Measurements from ENCODE around the gene PMEPA1.

PMEPA1 gene

GRCh38 chr20:57614490-57615444 lies 95.0 kb downstream of the PMEPA1 start:
- H3K36me3 Mint-ChIP-seq (ENCODE audit: low read depth), result peaks cover 8% of the 10 kb centered on the region
- peaks cover 26% of the 10 kb centered on the region for H3K27me3 Mint-ChIP-seq (ENCODE audit: low read depth)
- no peak overlapping the region for H3K4me3 Mint-ChIP-seq
- H3K4me1 Mint-ChIP-seq (ENCODE audit: low read depth), result peaks cover 25% of the 10 kb centered on the region
- no peaks in the 10 kb centered on the region for H3K9me3 Mint-ChIP-seq
- H3K27ac Mint-ChIP-seq, result no peak overlapping the region

- Mint-ChIP-seq H3K9me3 (no peaks in the 10 kb centered on the region), H3K36me3 (ENCODE audit: low read depth) (peaks cover 11% of the 10 kb centered on the region), H3K4me3 (no peak overlapping the region), H3K4me1 (ENCODE audit: low read depth) (peaks cover 14% of the 10 kb centered on the region), H3K27me3 (ENCODE audit: low read depth) (peaks cover 26% of the 10 kb centered on the region), H3K27ac (no peak overlapping the region)
These were observed 96.3 kb downstream of the PMEPA1 start for GRCh38 chr20:57613481-57613921.

GRCh38 chr20:57612916-57613315 lies 96.9 kb downstream of the PMEPA1 start:
- no peak overlapping the region for H3K4me3 Mint-ChIP-seq
- peaks cover 8% of the 10 kb centered on the region for H3K4me1 Mint-ChIP-seq (ENCODE audit: low read depth)
- H3K27me3 Mint-ChIP-seq (ENCODE audit: low read depth), result peaks cover 27% of the 10 kb centered on the region
- peaks cover 11% of the 10 kb centered on the region for H3K36me3 Mint-ChIP-seq (ENCODE audit: low read depth)
- no peaks in the 10 kb centered on the region for H3K9me3 Mint-ChIP-seq
- H3K27ac Mint-ChIP-seq, result no peak overlapping the region

GRCh38 chr20:57612436-57612835 lies 97.4 kb downstream of the PMEPA1 start:
- peaks cover 11% of the 10 kb centered on the region for H3K36me3 Mint-ChIP-seq (ENCODE audit: low read depth)
- no peak overlapping the region for H3K4me3 Mint-ChIP-seq
- H3K9me3 Mint-ChIP-seq, result no peaks in the 10 kb centered on the region
- no peak overlapping the region for H3K27ac Mint-ChIP-seq
- peaks cover 32% of the 10 kb centered on the region for H3K27me3 Mint-ChIP-seq (ENCODE audit: low read depth)
- H3K4me1 Mint-ChIP-seq (ENCODE audit: low read depth), result peaks cover 4% of the 10 kb centered on the region

- H3K27ac Mint-ChIP-seq, result no peak overlapping the region
- H3K4me3 Mint-ChIP-seq, result no peak overlapping the region
- H3K9me3 Mint-ChIP-seq, result no peaks in the 10 kb centered on the region
- peaks cover 28% of the 10 kb centered on the region for H3K27me3 Mint-ChIP-seq (ENCODE audit: low read depth)
- peaks cover 11% of the 10 kb centered on the region for H3K36me3 Mint-ChIP-seq (ENCODE audit: low read depth)
- no peaks in the 10 kb centered on the region for H3K4me1 Mint-ChIP-seq (ENCODE audit: low read depth)
These were observed 98.1 kb downstream of the PMEPA1 start for GRCh38 chr20:57611586-57612311.

- Mint-ChIP-seq H3K4me3 (no peak overlapping the region), H3K27ac (no peak overlapping the region), H3K4me1 (ENCODE audit: low read depth) (peaks cover 2% of the 10 kb centered on the region), H3K27me3 (ENCODE audit: low read depth) (peaks cover 29% of the 10 kb centered on the region), H3K9me3 (no peaks in the 10 kb centered on the region), H3K36me3 (ENCODE audit: low read depth) (peaks cover 12% of the 10 kb centered on the region)
These were observed 99.4 kb downstream of the PMEPA1 start for GRCh38 chr20:57610261-57610952.

- peaks cover 6% of the 10 kb centered on the region for H3K4me1 Mint-ChIP-seq (ENCODE audit: low read depth)
- H3K9me3 Mint-ChIP-seq, result no peaks in the 10 kb centered on the region
- peaks cover 29% of the 10 kb centered on the region for H3K27me3 Mint-ChIP-seq (ENCODE audit: low read depth)
- H3K4me3 Mint-ChIP-seq, result no peak overlapping the region
- H3K27ac Mint-ChIP-seq, result no peak overlapping the region
- peaks cover 14% of the 10 kb centered on the region for H3K36me3 Mint-ChIP-seq (ENCODE audit: low read depth)
These were observed 100.0 kb downstream of the PMEPA1 start for GRCh38 chr20:57609842-57610167.

- Mint-ChIP-seq H3K36me3 (ENCODE audit: low read depth) (peaks cover 10% of the 10 kb centered on the region), H3K9me3 (no peaks in the 10 kb centered on the region), H3K27me3 (ENCODE audit: low read depth) (peaks cover 26% of the 10 kb centered on the region), H3K4me1 (ENCODE audit: low read depth) (peaks cover 6% of the 10 kb centered on the region), H3K27ac (no peak overlapping the region), H3K4me3 (no peak overlapping the region)
These were observed 100.6 kb downstream of the PMEPA1 start for GRCh38 chr20:57609086-57609841.

GRCh38 chr20:57608516-57608915 lies 101.3 kb downstream of the PMEPA1 start:
- no peaks in the 10 kb centered on the region for H3K9me3 Mint-ChIP-seq
- no peak overlapping the region for H3K27ac Mint-ChIP-seq
- peaks cover 26% of the 10 kb centered on the region for H3K27me3 Mint-ChIP-seq (ENCODE audit: low read depth)
- H3K4me3 Mint-ChIP-seq, result no peak overlapping the region
- H3K4me1 Mint-ChIP-seq (ENCODE audit: low read depth), result peaks cover 6% of the 10 kb centered on the region
- H3K36me3 Mint-ChIP-seq (ENCODE audit: low read depth), result peaks cover 10% of the 10 kb centered on the region

GRCh38 chr20:57605878-57606277 lies 103.9 kb downstream of the PMEPA1 start:
- Mint-ChIP-seq H3K4me1 (ENCODE audit: low read depth) (peaks cover 9% of the 10 kb centered on the region), H3K27ac (no peak overlapping the region), H3K27me3 (ENCODE audit: low read depth) (peaks cover 38% of the 10 kb centered on the region), H3K4me3 (no peak overlapping the region), H3K36me3 (ENCODE audit: low read depth) (peaks cover 7% of the 10 kb centered on the region), H3K9me3 (no peaks in the 10 kb centered on the region)

- Mint-ChIP-seq H3K9me3 (no peaks in the 10 kb centered on the region), H3K27ac (no peak overlapping the region), H3K36me3 (ENCODE audit: low read depth) (peaks cover 7% of the 10 kb centered on the region), H3K4me1 (ENCODE audit: low read depth) (peaks cover 16% of the 10 kb centered on the region), H3K27me3 (ENCODE audit: low read depth) (peaks cover 41% of the 10 kb centered on the region), H3K4me3 (no peak overlapping the region)
These were observed 104.8 kb downstream of the PMEPA1 start for GRCh38 chr20:57605045-57605444.

GRCh38 chr20:57603120-57603519 lies 106.7 kb downstream of the PMEPA1 start:
- H3K27ac Mint-ChIP-seq, result no peak overlapping the region
- H3K4me3 Mint-ChIP-seq, result no peak overlapping the region
- peaks cover 3% of the 10 kb centered on the region for H3K36me3 Mint-ChIP-seq (ENCODE audit: low read depth)
- H3K9me3 Mint-ChIP-seq, result no peaks in the 10 kb centered on the region
- peaks cover 54% of the 10 kb centered on the region for H3K27me3 Mint-ChIP-seq (ENCODE audit: low read depth)
- peaks cover 18% of the 10 kb centered on the region for H3K4me1 Mint-ChIP-seq (ENCODE audit: low read depth)

GRCh38 chr20:57601737-57602136 lies 108.1 kb downstream of the PMEPA1 start:
- peaks cover 3% of the 10 kb centered on the region for H3K36me3 Mint-ChIP-seq (ENCODE audit: low read depth)
- H3K9me3 Mint-ChIP-seq, result no peaks in the 10 kb centered on the region
- H3K4me3 Mint-ChIP-seq, result no peak overlapping the region
- H3K27ac Mint-ChIP-seq, result no peak overlapping the region
- peaks cover 50% of the 10 kb centered on the region for H3K27me3 Mint-ChIP-seq (ENCODE audit: low read depth)
- H3K4me1 Mint-ChIP-seq (ENCODE audit: low read depth), result peaks cover 18% of the 10 kb centered on the region

- Mint-ChIP-seq H3K27ac (no peak overlapping the region), H3K27me3 (ENCODE audit: low read depth) (peaks cover 45% of the 10 kb centered on the region), H3K9me3 (no peaks in the 10 kb centered on the region), H3K4me3 (no peak overlapping the region), H3K4me1 (ENCODE audit: low read depth) (peaks cover 18% of the 10 kb centered on the region), H3K36me3 (ENCODE audit: low read depth) (peaks cover 3% of the 10 kb centered on the region)
These were observed 108.6 kb downstream of the PMEPA1 start for GRCh38 chr20:57601211-57601570.
